ENCODE results near the gene GEMIN8.

GEMIN8 gene

DNA sequence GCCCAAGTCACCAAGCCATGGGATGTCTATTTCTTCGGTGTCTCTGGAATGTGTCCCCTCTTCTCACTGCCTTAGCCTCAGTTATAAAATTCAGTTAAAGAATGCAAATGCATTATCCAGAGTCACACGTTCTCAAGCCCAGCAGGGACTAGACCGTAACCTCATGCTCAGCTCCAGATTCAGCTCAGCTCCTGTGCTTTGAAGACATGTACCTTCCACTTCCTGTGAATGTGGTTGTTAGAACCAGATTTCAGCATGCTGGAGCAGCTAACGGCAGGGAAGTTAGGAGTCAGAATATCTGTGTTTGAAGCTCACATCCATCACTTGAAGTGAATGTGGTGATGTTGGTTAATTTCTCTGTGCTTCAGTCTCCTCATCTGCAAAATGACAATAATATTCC lies 26.7 kb downstream of the GEMIN8 start:
- DNase-seq (ENCODE audit: low read depth in 1 of 2, low spot score in 1 of 2) = no peak
- H3K27ac ChIP-seq (replicated peaks) = no peak overlapping the region
- H3K27me3 ChIP-seq (ENCODE audit: insufficient read depth, poor library complexity, severe bottlenecking) = no peaks in the 10 kb centered on the region
- TF ChIP-seq, protein P1, sequence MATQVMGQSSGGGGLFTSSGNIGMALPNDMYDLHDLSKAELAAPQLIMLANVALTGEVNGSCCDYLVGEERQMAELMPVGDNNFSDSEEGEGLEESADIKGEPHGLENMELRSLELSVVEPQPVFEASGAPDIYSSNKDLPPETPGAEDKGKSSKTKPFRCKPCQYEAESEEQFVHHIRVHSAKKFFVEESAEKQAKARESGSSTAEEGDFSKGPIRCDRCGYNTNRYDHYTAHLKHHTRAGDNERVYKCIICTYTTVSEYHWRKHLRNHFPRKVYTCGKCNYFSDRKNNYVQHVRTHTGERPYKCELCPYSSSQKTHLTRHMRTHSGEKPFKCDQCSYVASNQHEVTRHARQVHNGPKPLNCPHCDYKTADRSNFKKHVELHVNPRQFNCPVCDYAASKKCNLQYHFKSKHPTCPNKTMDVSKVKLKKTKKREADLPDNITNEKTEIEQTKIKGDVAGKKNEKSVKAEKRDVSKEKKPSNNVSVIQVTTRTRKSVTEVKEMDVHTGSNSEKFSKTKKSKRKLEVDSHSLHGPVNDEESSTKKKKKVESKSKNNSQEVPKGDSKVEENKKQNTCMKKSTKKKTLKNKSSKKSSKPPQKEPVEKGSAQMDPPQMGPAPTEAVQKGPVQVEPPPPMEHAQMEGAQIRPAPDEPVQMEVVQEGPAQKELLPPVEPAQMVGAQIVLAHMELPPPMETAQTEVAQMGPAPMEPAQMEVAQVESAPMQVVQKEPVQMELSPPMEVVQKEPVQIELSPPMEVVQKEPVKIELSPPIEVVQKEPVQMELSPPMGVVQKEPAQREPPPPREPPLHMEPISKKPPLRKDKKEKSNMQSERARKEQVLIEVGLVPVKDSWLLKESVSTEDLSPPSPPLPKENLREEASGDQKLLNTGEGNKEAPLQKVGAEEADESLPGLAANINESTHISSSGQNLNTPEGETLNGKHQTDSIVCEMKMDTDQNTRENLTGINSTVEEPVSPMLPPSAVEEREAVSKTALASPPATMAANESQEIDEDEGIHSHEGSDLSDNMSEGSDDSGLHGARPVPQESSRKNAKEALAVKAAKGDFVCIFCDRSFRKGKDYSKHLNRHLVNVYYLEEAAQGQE (IDR thresholded peaks at IDR 0.05; ENCODE audit: insufficient replicate concordance, low read depth) = no peak
- TF ChIP-seq, protein P2, sequence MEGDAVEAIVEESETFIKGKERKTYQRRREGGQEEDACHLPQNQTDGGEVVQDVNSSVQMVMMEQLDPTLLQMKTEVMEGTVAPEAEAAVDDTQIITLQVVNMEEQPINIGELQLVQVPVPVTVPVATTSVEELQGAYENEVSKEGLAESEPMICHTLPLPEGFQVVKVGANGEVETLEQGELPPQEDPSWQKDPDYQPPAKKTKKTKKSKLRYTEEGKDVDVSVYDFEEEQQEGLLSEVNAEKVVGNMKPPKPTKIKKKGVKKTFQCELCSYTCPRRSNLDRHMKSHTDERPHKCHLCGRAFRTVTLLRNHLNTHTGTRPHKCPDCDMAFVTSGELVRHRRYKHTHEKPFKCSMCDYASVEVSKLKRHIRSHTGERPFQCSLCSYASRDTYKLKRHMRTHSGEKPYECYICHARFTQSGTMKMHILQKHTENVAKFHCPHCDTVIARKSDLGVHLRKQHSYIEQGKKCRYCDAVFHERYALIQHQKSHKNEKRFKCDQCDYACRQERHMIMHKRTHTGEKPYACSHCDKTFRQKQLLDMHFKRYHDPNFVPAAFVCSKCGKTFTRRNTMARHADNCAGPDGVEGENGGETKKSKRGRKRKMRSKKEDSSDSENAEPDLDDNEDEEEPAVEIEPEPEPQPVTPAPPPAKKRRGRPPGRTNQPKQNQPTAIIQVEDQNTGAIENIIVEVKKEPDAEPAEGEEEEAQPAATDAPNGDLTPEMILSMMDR (IDR thresholded peaks at IDR 0.05; ENCODE audit: insufficient read depth, low read length) = no peak
- TF ChIP-seq GABPA (IDR thresholded peaks at IDR 0.05; ENCODE audit: low read depth) (no peak), SPI1 (IDR thresholded peaks at IDR 0.05; ENCODE audit: borderline replicate concordance, low read depth) (no peak)
- no peak overlapping the region for H3K4me3 ChIP-seq (replicated peaks; ENCODE audit: insufficient read depth, low read length)

DNA sequence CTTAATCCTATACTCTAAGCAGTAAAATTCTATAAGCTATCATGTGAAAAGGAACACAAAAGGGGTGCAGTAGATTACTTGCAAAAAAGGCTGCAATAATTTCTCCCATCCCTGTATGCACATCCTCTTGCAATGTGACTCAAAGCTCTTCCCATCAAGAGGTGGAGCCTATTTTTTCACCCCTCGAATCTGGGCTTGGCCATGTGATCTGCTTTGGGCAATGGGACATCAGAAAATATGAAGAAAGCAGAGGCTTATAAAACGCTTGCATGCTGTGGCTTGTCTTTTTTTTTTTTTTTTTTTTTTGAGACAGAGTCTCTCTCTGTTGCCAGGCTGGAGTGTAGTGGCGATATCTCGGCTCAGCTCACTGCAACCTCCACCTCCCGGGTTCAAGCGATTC lies 33.0 kb downstream of the GEMIN8 start:
- no peak overlapping the region for H3K4me3 ChIP-seq (replicated peaks; ENCODE audit: insufficient read depth, low read length)
- no peak for DNase-seq (ENCODE audit: low read depth in 1 of 2, low spot score in 1 of 2)
- no peak for TF ChIP-seq SPI1 (IDR thresholded peaks at IDR 0.05; ENCODE audit: borderline replicate concordance, low read depth)
- TF ChIP-seq, protein P1 (IDR thresholded peaks at IDR 0.05; ENCODE audit: insufficient replicate concordance, low read depth) = no peak
- TF ChIP-seq POLR2AphosphoS5 (IDR thresholded peaks at IDR 0.05; ENCODE audit: low read depth) = no peak
- TF ChIP-seq GABPA (IDR thresholded peaks at IDR 0.05; ENCODE audit: low read depth) = no peak
- TF ChIP-seq, protein P2 (IDR thresholded peaks at IDR 0.05; ENCODE audit: insufficient read depth, low read length) = no peak
- no peaks in the 10 kb centered on the region for H3K27me3 ChIP-seq (ENCODE audit: insufficient read depth, poor library complexity, severe bottlenecking)
- no peak overlapping the region for H3K27ac ChIP-seq (replicated peaks)

DNA sequence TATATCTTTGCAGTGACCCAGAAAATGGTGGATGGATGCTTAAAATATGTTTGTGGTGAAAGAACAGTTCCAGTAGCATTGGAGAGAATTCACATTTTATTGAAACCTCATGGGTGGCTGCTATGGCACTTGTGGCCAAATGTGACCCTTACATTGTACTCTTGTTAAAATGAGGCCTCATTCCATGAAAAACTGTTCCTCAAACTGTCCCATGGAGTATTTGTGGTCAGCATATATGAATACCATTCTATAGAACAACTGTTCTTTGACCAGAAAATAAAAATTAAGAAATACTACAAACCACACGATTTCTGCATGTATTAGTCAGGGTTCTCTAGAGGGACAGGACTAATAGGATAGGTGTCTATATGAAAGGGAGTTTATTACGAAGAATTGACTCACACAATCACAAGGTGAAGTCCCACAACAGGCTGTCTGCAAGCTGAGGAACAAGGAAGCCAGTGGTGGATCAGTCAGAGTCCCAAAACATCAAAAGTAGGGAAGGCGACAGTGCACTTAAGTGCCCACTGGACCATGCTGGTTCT lies 35.1 kb downstream of the GEMIN8 start:
- TF ChIP-seq POLR2AphosphoS5 (IDR thresholded peaks at IDR 0.05; ENCODE audit: low read depth) = no peak
- TF ChIP-seq, protein P1 (IDR thresholded peaks at IDR 0.05; ENCODE audit: insufficient replicate concordance, low read depth) = no peak
- TF ChIP-seq GABPA (IDR thresholded peaks at IDR 0.05; ENCODE audit: low read depth) = no peak
- no peak for TF ChIP-seq SPI1 (IDR thresholded peaks at IDR 0.05; ENCODE audit: borderline replicate concordance, low read depth)
- TF ChIP-seq, protein P2 (IDR thresholded peaks at IDR 0.05; ENCODE audit: insufficient read depth, low read length) = no peak
- H3K4me3 ChIP-seq (replicated peaks; ENCODE audit: insufficient read depth, low read length) = no peak overlapping the region
- no peak overlapping the region for H3K27ac ChIP-seq (replicated peaks)
- H3K27me3 ChIP-seq (ENCODE audit: insufficient read depth, poor library complexity, severe bottlenecking) = no peaks in the 10 kb centered on the region
- DNase-seq (ENCODE audit: low read depth in 1 of 2, low spot score in 1 of 2) = no peak
